AG09309 (cell line): ENCODE results near the gene PDXP.

Source experiments
- DNase-seq: peaks from one replicate; pipeline ENCODE4 v3.0.0-alpha.2; 2010; ENCODE audit warnings: low read depth
- H3K4me3 ChIP-seq: 2 replicates; pipeline ENCODE4 v1.5.1; 2011; ENCODE audit warnings: mild to moderate bottlenecking, low read depth, low read length, moderate library complexity; ENCODE audit not compliant: control insufficient read depth
- TF ChIP-seq, protein P1 (sequence below): IDR thresholded peaks from 2 replicates; pipeline ENCODE4 v1.5.1; 2011; ENCODE audit warnings: mild to moderate bottlenecking, low read depth, low read length, inconsistent platforms; ENCODE audit not compliant: insufficient read depth, control insufficient read depth; ENCODE audit errors: missing control alignments

The PDXP gene

DNA sequence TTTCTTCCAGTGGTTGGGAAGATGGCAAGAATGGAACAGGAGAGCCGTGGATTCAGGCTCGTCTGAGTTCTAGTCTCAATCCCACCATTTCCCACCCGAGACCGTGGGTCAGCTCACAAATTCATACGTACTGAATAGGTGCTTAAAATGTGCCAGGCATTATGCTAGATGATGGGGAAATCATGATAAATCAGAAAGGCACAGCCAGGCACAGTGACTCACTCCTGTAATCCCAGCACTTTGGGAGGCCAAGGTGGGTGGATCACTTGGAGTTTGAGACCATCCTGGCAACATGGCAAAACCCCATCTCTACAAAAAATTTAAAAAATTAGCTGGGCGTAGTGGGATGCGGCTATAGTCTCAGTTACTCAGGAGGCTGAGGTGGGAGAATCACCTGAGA, 45.4 kb downstream of the PDXP start:
- no peak for DNase-seq
- H3K4me3 ChIP-seq = no peak overlapping the region
- TF ChIP-seq, protein P1, sequence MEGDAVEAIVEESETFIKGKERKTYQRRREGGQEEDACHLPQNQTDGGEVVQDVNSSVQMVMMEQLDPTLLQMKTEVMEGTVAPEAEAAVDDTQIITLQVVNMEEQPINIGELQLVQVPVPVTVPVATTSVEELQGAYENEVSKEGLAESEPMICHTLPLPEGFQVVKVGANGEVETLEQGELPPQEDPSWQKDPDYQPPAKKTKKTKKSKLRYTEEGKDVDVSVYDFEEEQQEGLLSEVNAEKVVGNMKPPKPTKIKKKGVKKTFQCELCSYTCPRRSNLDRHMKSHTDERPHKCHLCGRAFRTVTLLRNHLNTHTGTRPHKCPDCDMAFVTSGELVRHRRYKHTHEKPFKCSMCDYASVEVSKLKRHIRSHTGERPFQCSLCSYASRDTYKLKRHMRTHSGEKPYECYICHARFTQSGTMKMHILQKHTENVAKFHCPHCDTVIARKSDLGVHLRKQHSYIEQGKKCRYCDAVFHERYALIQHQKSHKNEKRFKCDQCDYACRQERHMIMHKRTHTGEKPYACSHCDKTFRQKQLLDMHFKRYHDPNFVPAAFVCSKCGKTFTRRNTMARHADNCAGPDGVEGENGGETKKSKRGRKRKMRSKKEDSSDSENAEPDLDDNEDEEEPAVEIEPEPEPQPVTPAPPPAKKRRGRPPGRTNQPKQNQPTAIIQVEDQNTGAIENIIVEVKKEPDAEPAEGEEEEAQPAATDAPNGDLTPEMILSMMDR = no peak

DNA sequence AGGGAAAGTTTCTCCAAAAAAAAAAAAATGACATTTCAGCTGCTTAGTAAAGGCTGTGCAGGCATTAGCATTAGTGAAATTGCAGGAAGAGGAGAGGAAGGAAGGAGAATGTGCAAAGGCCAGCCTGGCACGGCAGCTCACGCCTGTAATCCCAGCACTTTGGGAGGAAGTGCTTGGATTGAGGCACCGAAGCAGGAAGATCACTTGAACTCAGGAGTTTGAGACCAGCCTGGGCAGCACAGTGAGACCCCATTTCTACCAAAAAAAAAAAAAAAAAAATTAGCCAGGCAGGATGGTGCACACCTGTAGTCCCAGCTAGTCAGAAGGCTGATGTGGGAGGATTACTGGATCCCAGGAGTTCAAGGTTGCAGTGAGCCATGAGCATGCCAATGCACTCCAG, 46.1 kb downstream of the PDXP start:
- no peak overlapping the region for H3K4me3 ChIP-seq
- DNase-seq = no peak
- TF ChIP-seq, protein P1 = no peak

DNA sequence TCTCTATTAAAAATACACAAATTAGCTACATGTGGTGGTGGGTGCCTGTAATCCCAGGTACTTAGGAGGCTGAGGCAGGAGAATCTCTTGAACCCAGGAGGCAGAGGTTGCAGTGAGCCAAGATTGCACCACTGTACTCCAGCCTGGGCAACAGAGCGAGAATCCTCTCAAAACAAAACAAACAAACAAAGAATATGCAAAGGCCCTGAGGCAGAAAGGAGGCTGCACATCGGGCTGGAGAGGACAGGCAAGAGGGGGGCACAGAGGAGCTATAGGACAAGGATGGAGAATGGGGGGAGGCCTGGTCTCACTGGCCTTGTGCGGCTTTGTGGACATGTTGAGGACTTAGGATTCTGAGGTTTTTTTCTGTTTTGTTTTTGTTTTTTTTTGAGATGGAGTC, 46.7 kb downstream of the PDXP start:
- no peak for DNase-seq
- H3K4me3 ChIP-seq = no peak overlapping the region
- TF ChIP-seq, protein P1 = no peak

DNA sequence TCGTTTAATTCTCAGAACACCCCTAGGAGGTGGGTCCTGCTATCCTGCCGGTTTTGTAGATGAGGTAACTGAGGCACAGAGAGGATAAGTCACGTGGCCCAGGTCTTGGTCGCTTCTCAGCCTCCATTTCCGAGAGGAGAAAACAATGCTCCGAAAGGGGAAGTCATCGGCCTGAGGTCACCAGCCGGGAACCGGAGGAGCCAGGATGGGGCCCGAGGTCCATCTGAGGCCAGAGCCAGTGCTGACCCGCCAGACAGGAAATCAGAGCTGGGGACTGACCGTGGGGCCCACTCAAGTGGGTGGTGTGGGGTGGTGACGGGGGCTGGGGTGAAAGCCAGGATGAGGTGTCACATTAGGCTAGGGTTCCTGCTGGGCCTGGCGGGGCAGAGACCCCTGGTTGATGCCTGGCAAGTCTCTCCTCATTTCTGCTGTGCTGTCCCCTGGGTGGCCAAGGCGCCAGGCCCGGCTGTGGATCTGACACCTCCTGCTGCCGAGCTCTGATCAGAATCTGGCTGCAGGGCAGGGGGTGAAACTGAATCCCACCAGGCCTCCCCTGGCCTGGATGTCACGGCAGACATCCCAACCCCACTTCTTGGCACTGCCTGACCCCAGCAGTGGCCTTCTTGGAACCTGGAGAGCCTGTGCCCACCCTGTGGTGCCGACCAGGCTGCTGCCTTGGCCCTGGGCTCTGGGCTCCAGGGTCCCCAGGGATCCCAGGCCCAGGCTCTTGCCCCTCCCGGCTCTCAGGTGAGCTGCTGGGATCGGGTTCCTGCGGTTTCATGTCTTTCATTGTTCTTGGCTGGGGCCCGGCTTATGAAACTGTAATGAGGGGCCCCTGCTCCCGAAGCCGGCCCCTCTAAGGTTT, 50.3 kb downstream of the PDXP start:
- no peak overlapping the region for H3K4me3 ChIP-seq
- DNase-seq = no peak
- TF ChIP-seq, protein P1 = no peak

DNA sequence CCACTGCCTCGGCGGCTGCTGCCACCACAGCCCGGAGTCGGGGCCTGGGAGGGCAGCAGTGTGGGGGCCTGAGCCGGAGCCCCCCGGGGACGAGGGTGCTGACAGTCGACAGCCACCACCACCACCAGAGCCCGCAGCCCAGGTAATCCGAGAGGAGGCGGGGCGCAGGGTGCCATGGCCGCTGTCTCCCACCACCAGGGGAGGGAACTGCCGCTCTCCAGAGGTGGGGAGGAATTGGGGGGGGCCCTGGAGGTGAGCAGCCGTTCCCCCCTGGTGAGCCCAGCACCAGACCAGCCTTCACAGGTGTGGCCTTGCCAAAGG, 50.9 kb downstream of the PDXP start:
- TF ChIP-seq, protein P1 = no peak
- no peak for DNase-seq
- no peak overlapping the region for H3K4me3 ChIP-seq

DNA sequence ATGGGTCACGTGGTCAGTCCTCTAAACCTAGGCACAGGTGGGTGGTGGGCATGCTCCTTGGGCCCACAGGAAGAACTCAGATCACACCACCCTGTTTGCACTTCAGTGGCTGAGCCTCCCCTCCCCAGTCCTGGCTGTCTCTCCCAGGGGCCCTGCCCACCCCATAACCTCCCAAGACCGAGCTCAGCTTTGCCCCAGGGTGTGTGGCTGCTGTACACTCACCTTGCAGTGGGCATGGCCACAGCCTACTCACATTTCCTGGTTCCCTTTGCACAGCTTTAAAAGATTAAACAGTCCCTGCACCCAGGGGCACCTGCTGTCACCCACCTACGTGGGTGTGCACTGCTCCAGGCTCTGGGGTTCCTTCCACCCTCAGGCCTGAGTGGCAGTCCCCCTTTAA, 52.2 kb downstream of the PDXP start:
- TF ChIP-seq, protein P1 = no peak
- no peak overlapping the region for H3K4me3 ChIP-seq
- DNase-seq = no peak
